ENCODE data around the gene PDCD11.

GRCh38 chr10:103416436-103417147, 20.2 kb downstream of the PDCD11 start:
- TF ChIP-seq CTCF (conservative IDR thresholded peaks at IDR 0.05) (peak; percentile 74), EZH2 (IDR thresholded peaks at IDR 0.05; ENCODE audit: low read depth) (no peak)

Data from PC-9 (cell line).